Activated T-cell treated with anti-CD3 and anti-CD28 coated beads, Interleukin-2, amount 50 U/mL, for 48 hours (primary cell): ENCODE data around the gene FMN2.
"Not testable (repeated sequence)": the region's sequence is repeated elsewhere in the genome, so short reads cannot be mapped to it uniquely, and the experiment has no call there.

ENCODE experiments used
- DNase-seq, 2 experiments: peaks; one replicate each; pipeline ENCODE4 v3.0.0-alpha.2; 2020

FMN2 gene

DNA sequence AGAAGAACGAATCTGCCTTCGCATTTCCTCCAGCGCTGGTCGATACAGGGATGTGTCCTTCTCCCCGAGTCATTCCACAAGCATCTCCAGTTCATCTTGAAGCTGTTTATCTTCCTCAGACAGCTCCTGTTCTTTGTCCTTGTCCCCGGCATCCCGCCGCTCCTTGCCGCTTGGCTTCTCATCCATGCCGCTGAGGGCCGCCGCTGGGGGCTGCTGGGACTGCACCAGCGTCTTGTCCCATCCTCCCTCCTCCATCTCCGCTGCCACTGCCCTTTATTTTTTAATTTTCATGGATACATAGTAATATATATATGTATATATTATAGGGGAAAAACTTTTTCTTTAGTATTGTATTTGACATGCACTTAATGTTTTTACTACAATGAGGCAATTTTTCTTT lies 53.4 kb downstream of the FMN2 start:
- DNase-seq, result no peak

- DNase-seq, result no peak
These were observed 56.6 kb downstream of the FMN2 start for GRCh38 chr1:240148333-240148732.

DNA sequence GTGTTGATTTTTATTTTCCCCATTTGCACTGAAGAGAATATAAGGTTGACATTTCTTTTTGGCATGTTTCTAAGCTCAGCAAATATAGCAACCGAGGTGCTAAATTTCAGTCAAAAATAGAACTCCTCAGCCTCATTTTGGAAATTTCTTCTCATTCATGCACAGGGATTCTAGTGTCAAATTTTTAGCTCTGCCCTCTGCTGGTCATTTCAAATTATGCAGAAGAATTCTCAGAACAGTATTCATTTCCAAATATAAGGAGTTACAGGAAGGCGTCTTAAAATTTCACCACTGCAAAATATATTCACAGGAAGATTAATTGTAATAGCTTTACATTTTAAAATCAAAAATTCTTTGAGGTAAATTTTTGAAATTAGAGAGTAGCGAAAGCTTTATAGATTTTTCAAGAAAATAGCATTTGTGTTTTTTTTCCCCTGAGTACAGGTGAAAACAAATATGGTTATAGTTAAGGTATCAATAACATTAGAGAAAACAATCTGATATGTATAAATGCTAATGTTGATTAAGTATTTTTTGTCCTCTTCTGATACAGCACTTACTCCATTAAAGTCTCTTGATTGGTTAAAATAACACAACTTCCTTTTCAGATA lies 57.9 kb downstream of the FMN2 start:
- no peak for DNase-seq

GRCh38 chr1:240151136-240151735 lies 59.6 kb downstream of the FMN2 start:
- no peak for DNase-seq

- DNase-seq, result no peak
These were observed 61.1 kb downstream of the FMN2 start for GRCh38 chr1:240152611-240153297.

DNA sequence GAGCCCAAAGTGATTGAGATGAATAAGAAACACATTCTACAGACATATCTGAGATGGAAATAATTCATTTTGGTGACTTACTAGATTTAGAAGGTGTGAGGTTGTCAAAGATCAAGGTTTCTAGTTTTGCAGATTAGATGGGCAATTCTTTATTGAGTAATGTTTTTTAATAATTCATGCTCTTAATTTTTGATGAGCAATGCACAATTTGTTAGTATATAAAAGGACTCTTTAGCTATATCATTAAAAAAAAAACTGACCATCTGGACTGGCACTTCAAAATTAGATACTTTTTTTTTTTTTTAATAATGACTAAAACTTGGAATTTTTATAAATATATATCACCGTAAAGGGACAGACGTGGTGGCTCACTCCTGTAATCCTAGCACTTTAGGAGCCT lies 63.9 kb downstream of the FMN2 start:
- DNase-seq, result no peak

- DNase-seq, result no peak
These were observed 73.1 kb downstream of the FMN2 start for GRCh38 chr1:240164742-240165141.

DNA sequence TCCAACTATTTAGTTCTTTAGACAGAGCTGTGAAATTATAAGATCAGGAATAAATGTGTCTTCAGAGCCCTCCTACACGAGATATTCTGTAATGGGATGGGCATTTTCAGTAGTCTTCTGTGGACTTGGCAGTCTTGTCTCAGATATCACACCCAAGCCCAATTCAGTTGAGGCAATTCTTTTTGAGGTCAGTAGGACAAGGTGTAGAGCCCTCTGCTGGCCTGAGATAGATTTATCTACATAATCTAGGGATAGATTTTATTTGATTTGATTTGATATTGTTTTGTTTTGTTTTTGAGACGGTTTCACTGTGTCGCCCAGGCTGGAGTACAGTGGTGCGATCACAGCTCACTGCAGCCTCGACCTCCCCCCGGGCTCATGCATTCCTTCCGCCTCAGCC lies 77.5 kb downstream of the FMN2 start:
- DNase-seq, result no peak

- DNase-seq, result no peak
These were observed 78.6 kb downstream of the FMN2 start for GRCh38 chr1:240170266-240170665.

GRCh38 chr1:240170806-240171205 lies 79.1 kb downstream of the FMN2 start:
- DNase-seq, result no peak

- DNase-seq, result no peak
These were observed 80.2 kb downstream of the FMN2 start for GRCh38 chr1:240171907-240172306.

DNA sequence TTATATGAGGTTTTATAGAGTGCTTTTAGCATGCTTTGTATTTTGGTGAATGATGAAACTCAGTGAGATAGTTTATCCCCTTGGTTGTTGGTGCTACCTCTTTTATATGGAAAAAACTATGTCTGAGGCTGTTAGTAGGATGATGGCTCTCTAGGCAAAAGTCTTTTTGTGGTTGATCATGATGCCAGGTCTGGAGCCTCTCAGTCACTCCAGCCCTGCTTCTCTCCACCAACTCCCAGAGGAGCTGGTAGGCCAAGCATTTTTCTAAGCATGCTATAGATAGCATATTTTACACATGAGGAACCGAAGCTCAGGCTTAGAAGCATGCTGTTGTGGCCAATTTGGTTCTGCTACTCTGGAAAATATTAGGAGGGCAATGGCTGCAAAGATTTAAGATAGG lies 82.2 kb downstream of the FMN2 start:
- no peak for DNase-seq

DNA sequence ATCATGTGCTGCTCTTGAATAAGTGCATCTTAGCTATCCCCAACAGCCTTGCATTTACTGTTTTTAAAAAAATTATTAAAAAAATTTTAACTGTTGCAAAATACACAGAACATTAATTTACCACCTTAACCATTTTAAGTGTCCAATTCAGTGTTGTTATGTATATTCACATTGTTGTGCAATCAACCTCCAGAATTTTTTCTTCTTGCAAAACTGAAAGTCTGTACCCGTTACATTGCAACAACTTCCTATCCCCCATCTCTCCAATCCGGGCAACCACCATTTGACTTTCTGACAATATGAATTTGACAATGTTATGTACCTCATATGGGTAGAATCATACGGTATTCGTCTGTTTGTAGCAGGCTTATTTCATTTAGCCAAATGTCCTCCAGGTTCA lies 83.1 kb downstream of the FMN2 start:
- no peak for DNase-seq

DNA sequence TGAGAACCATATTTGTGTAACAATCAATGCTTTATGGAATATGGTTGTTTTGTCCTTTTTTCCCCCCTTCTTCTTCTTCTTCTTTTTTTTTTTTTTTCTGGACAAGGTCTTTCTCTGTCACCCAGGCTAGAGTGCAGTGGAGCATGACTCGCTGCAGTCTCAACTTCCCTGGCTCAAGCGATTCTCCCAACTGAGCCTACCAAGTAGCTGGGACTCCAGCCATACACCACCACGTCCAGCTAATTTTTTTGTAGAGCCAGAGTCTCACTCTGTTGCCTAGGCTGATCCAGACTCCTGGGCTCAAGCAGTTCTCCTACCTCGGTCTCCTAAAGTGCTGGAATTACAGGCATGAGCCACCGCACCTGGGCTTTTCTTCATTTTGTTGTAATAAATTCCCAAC lies 86.7 kb downstream of the FMN2 start:
- DNase-seq, result no peak

DNA sequence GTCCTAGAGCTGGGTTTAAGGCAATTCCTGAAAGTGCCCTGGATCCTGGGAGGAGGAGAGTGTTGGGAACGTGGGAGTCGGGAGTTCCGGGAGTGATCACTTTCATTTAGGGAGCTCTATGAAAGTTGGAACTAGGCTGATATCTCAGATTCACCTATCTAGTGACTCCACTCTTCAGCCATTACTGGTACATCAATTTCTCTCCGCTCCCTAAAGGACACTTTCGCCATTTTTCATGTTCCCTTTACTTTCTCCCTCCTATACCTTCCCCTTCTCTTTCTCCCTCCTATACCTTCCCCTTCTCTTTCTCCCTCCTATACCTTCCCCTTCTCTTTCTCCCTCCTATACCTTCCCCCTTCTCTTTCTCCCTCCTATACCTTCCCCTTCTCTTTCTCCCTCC lies 93.0 kb downstream of the FMN2 start:
- DNase-seq, result not testable (repeated sequence)

DNA sequence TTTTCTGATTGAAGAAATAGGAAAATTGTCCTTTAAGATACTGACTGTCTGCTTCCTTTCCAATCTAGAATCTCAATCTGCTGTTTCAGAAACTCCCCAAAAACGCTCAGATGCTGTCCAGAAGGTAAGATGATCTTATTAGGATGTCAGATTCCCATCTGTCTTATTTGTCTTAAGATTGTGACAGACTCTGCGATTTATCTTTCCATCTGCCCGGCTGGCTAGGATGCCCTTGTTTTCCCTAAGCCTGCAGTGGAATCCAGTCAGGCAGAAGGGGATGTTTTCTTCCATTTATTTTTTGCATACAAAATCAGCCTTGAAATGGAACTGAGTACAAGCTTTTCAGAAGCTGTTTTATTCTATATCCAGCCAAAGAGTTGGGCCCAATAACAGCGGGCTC lies 96.5 kb downstream of the FMN2 start:
- DNase-seq, result no peak

DNA sequence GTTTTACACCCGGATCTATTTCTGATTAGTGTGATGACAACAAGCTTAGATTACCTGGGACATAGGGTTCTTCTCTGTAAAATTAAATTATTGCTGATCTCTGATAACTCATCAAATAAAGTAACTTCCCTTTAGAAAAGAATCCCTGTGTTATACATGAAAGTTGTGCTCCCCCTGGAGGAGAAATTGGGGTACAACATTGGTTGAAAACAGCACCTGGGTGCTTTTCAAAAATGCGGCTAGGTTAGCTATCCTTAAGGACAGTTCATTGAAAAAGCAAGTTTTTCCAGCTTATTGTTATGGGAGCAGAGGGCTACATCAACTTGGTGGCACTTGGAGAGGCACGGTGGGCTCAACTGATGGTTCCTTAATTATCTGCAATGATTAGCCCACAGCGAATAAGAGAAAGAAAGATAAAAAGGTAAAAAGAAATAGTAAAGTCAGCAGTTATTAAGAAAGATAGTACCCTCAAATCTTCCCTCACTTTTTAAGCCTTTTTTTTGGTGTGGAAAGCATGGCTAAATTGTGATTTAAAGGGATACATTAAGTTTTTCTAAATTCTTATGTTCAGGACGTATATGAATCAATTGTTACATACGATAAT lies 97.8 kb downstream of the FMN2 start:
- peak in 1 of 2 experiments; percentile 20 for DNase-seq

- DNase-seq, result no peak
These were observed 99.3 kb downstream of the FMN2 start for GRCh38 chr1:240190881-240191401.

DNA sequence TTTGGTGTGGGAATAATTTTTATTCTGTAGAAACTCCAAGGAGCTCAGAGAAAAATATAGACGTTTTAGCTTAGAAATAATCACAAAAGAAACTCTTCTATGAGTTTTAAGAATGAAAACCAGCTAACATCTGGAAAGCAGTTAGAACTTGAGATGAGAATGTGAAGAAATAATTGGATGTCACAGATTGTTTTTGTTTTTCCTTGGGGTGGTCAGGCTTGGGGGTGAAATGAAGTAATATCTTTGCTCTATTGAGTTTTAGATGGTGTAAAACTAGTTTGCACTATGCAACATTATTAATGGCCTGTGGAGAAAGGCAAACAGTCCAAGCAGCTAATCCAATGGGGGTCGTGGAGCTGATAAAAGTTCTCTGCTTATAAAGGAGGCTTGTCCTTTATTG lies 101.2 kb downstream of the FMN2 start:
- DNase-seq, result no peak

- DNase-seq, result no peak
These were observed 102.0 kb downstream of the FMN2 start for GRCh38 chr1:240193679-240194078.

- no peak for DNase-seq
These were observed 102.4 kb downstream of the FMN2 start for GRCh38 chr1:240194120-240194519.

DNA sequence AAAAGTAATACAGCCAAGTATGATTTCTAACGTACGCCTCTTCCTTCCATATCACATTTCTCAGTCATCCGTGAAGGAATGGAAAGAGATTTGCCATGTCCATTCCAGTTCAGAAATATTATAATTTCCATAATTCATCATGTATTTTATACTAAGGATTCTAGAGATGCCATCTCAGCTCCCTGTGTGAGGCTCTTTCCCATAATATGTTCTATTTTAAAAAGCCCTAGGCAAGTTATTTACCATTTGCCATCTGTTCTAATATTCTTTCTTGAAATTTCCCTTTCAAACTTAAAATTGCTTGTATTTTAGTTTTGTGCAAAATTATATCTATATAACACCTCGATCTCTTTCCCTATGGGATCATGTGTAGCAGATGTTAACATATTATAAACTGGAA lies 106.7 kb downstream of the FMN2 start:
- DNase-seq, result no peak

DNA sequence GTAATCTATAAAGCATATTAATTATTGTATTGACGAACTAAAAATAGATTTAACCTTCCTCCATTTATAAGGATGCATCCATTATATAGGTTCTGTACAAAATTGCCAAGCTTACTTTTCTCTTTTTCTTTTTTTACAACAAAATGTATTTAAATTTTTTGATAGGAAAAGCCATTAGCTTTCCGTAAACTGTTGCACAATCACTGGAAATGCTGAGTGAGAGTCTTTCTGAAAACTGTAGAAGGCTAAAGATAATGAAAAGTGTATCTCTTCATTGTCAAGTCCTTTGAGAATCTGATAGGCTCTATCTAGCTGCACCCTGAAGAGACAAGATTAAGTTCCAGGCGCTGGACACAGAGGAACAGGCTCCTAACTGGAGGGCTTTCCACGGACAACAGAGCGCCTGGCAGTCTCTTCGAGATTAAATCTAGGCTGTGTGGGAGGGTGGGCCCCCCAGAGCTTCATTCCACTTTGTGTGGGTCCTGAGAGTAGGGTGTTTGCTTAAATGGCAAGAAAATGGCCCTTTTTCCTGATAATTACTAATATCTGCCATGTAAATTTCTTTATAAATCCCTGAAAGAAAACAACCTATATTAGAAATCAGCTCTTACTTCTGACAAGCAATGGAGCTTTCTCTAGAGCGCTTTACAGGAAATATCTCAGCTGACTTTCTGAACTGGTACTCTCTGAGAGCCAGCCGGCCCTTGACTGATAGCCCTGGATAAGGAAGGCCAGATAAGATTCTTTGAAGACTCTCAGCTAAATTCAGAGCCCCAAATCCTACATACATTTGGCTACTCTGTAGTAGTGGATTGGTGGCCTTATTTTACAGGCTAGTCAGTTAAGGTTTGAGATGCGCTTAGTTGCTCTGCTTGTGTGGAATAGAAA lies 108.3 kb downstream of the FMN2 start:
- DNase-seq, result no peak
